Activated CD4-positive, alpha-beta T cell treated with anti-CD3 and anti-CD28 coated beads for 4 hours (primary cell): ENCODE data around the gene GOSR1.
"Not testable (repeated sequence)": the region's sequence is repeated elsewhere in the genome, so short reads cannot be mapped to it uniquely, and the experiment has no call there.

ENCODE experiments used
- DNase-seq, 2 donors: peaks; one replicate each; pipeline ENCODE4 v3.0.0-alpha.2; 2020

Gene GOSR1

DNA sequence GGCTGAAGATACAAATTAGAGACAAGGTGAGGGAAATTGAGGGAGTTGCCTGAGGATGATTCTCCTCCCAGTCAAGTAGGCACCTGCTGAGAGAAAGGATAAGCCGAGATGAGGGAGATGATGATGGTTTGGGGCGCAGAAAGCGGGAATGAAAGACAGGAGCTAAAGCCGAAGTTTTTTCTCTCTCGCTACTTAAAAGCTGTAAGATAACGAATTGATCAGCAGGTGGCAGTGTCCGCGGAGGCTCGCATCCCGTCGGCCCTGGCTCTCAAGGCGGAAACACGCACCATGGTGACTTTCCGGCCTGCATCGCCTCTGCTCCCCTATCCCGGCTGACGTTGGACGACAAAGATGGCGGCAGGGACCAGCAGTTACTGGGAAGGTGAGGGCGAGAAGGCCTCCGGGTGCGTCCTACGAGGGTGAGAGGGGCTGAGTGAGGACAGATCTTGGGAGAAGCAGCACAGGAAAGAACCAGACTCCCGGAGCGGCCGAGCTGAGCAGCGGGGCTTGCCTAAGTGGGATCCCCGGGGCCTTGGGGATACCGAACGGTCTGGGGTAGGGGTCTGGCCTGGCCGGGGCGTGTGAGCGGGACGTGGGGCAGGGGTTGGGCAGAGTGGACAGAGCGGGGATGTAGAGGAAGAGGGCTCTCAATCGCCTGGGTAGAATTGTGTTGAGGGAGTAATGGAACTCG lies at the start of gene GOSR1:
Gene GOSR1, plus strand, starts transcription at position 326 of the 691 bp plus-strand sequence. Its CDS starts 26 bp downstream, at position 352.
- peak; percentile 88 to 91 for DNase-seq

DNA sequence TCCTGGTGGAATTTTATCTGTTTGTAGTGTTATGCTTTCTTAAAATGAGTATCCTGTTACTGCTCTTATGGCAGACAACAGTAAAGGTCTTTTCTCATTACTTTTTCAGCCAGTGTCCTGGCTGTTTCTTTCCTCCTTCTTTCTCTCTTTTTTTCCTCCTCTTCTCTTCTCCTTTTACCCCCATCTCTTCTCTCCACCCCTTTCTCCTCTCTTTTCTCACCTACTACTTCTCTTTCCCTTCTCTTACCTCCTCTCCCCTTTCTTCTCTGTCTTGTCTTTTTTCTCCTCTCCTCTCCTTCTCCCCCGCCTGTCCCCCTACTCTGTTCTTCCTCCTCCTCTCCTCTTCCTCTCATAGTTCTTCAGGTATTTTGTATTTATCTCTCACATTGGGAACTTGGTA lies 49.6 kb upstream of the GOSR1 start:
- DNase-seq, result no peak

DNA sequence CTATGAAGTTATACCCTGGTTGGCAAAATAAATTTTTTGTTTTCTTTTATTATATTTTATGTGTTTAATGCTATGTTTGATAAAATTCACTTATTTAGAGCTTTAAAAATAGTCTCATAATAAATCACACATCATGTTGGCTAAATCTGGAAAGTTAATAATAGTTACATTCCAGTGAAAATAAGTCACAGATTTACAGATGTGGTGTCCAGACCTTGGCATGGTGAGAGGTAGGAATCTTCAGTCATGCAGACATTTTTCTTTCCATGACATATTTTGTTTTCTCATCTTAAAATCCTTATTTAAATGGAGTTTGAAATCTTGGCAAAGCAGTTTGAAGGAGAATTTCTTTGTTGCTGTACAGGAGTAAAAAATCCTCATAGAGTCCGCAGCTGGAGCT lies 48.1 kb upstream of the GOSR1 start:
- DNase-seq, result no peak

DNA sequence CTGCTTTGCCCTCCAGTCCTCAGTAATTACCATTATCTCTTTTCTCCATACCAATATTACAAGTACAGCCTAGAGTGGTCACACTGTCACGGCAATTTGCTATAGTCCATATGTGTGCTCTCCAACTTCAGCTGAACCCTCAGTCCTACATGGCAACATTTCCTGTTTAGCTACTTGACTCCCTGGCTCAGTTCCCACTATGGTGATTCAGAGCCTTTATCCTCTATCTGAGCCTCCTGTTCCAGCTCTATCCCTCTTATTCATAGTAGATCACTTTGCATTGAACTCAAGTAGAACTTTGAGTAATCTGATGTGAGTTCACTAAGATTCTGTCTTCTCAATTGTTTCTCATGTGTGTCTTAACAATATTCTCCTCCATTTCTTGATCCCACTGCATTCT lies 43.7 kb upstream of the GOSR1 start:
- DNase-seq, result no peak

DNA sequence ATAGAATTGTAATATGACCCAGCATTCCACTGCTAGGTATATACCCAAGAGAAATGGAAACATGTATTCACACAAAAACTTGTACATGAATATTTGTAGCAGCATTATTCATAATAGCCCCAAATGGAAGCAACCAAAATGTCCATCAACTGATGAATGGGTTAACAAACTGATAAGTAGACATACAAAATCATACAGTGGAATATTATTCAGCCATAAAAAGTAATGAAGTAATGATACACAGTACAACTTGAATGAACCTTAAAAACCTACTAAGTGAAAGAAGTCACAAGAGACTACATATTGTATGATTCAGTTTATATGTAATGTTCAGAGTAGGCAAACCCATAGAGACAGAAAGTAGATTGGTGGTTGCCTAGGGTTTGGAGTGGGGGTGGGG lies 40.5 kb upstream of the GOSR1 start:
- no peak for DNase-seq

DNA sequence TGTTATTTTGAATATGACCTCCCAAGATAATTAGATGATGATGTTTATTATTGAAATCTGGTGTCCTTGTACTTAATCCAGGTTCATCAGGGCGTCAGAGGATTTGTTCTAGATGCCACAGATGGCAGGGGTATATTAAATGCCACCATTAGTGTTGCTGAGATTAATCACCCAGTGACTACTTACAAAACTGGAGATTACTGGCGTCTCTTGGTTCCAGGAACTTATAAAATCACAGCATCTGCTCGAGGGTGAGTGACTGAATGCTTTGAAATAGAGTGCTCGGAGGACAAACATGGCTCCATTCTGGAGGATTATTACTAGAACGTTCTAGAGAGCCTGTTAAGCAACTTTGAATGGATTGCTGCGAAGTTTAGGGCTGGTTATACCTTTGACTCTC lies 33.5 kb upstream of the GOSR1 start:
- DNase-seq, result no peak

DNA sequence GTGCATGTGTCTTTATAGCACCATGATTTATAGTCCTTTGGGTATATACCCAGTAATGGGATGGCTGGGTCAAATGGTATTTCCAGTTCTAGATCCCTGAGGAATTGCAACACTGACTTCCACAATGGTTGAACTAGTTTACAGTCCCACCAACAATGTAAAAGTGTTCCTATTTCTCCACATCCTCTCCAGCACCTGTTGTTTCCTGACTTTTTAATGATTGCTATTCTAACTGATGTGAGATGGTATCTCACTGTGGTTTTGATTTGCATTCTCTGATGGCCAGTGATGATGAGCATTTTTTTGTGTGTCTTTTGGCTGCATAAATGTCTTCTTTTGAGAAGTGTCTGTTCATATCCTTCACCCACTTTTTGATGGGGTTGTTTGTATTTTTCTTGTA lies 30.6 kb upstream of the GOSR1 start:
- DNase-seq, result not testable (repeated sequence)

DNA sequence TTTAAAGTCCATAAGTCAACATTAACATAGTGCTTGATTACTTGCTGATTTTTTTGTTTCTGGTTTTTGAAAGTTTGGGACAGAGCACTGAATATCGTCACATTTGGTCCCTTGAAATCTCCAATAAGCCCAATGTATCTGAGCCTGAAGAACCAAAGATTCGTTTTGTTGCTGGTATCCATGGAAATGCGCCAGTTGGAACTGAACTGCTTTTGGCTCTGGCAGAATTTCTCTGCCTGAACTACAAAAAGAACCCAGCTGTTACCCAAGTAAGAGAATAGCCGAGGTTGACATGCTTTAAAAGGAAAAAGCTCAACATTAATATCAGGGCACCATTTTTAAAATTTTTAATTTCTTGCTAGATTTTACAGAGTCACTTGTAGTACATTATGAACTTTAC lies 27.7 kb upstream of the GOSR1 start:
- DNase-seq, result no peak

DNA sequence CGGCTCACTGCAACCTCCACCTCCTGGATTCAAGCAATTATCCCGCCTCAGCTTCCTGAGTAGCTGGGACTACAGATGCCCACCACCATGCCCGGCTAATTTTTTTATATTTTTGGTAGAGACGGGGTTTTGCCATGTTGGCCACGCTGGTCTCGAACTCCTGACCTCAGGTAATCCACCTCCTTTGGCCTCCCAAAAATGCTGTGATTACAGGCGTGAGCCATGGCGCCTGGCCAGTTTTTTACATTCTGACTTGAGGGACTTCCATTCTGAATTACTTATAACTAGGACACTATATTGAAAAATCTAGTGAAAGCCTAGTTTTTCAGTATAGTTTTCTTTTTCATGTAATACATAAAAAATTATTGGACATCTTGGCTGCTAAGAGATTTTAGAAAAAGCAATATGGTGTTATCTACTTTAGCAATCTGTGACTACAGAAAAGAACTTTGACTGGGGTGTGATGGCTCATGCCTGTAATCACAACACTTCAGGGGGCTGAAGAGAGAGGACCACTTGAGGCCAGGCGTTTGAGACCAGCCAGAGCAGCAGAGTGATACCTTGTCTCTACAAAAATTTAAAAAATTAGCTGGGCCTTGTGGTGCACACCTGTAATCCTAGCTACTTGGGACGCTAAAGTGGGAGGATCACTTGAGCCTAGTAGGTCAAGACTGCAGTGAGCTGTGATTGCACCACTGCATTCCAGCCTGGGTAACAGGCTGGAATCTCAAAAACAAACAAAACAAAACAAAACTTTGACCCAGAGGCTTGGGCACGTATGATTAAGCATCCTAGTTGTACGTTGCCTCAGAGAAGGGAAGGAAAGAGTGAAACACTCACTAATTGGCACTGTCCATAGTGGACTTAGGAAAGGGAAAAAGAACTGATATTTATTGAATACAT lies 26.8 kb upstream of the GOSR1 start:
- DNase-seq, result no peak

DNA sequence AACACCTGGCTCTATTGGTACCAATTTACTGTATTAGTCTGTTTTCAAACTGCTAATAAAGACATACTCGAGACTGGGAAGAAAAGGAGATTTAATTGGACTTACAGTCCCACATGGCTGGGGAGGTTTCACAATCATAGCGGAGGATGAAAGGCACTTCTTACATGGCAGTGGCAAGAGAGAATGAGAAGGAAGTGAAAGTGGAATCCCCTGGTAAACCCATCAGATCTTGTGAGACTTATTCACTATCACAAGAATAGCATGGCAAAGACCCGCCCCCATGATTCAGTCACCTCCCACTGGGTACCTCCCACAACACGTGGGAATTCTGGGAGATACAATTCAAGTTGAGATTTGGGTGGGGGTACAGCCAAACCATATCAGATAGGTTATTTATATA lies 22.6 kb upstream of the GOSR1 start:
- no peak for DNase-seq

DNA sequence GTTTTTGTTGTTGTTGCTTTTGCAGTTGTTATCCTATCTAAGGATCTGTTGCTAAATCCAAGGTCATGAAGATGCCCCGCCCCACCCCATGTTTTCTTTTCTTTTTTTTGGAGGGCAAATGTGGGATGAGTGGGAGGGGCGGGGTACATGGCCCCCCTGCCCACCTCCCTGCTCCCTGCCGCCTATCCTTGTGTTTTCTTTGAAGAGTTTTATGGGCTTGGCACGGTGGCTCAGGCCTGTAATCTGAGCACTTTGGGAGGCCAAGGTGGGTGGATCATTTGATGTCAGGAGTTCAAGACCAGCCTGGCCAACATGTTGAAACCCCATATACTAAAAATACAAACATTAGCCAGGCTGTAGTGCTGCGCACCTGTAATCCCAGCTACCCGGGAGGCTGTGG lies 18.8 kb upstream of the GOSR1 start:
- DNase-seq, result no peak

DNA sequence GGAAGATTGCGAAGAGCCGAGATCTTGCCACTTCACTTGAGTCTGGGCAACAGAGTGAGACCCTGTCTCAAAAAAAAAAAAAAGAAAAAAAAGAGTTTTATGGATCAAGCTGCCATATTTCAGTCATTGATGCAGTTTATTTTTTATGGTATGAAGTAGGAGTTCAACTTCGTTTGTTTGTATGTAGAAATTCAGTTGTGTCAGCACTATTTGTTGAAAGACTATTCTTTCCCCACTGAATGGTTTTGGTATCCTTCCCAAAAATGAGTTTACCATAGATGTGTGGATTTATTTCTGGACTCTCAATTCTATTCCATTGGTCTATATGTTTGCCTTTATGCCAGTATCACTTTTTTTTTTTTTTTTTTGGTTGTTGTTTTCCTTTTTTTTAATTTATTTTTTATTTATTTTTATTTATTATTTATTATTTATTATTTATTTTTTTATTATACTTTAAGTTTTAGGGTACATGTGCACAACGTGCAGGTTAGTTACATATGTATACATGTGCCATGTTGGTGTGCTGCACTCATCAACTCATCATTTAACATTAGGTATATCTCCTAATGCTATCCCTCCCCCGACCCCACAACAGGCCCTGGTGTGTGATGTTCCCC lies 18.3 kb upstream of the GOSR1 start:
- DNase-seq, result not testable (repeated sequence)

DNA sequence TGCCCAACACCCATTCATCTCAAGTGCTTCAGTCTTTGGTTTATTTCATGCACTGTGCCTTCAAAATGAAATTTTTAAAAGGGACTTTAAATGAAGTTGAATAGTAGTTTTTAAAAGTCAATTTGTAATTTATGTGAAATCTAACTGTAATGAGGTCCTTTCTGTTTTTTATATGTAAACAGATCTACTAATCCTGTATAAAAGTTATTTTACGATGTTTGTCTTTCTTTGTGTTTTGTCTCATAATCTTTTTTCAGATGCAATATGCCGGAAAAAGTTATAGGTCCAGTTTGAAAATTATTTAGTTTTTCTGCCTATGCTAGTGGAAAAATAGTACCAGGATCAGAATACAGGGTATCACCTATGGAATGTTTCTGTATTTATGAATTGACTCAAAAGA lies 8.7 kb upstream of the GOSR1 start:
- DNase-seq, result no peak

DNA sequence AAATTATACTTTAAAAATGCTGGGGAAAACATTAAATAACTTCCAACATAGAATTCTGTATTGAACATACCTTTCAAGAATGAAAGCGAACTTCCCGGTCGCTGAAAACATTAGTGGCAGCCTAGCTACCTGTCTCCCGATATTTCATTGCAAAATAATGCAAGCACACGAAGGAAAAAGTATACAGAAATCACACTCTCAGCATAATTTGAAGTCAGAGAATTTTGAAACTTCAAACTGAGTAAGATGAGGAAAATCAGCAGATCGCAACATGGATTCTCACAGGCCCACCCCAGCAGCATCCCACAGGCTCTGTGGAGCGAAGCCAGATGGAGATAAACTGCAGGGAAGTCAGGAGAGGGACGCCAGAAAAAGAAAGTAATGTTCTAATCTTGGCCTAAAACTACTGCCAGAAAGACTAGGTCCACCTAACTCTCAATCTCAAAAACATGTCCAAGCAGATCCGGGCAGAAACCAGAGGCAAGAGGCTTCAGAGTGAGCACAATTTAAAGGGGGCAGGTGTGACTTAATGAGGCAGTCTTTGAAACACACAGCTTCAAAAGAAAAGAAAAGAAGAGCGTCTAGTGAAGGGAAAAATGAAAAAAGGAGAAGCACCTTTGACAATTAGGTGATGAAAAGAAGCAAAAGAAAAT lies 4.8 kb upstream of the GOSR1 start:
- no peak for DNase-seq

DNA sequence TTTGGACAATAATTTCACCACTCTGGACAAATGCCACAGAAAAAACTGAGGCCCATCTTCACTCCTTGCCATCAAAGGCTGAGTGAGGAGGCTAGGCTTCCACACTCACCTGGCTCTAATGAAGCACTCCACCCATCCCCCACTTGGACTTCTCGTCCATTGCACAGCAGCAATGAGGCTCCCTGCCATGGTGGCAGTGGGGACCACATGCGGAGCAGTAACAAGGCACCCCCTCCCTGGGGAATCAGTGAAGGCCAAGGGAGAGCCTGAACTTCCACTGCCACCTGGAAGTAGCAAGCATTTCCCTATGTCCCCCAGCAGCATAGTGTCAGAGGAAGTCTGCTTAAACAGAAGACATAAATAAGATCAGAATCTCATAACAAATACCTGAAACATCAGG lies 2.0 kb upstream of the GOSR1 start:
- DNase-seq, result no peak

DNA sequence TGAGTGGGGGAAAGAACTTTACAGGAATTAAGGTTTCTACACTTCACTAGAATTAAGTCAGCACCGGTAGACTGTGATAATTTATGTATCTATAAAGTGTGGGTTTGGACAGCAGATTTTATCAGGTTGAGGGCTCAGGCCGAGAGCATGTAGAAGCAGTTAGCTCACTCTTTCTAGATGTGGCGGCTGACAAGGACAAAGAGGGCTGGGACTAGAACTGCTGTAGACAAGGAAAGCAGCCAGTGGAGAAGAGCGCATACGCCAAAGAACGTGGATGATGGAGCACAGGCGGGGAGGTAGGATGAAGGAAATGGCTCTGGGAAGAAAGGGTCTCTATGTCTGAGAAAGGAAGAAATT lies 504 bp upstream of the GOSR1 start:
- no peak for DNase-seq

DNA sequence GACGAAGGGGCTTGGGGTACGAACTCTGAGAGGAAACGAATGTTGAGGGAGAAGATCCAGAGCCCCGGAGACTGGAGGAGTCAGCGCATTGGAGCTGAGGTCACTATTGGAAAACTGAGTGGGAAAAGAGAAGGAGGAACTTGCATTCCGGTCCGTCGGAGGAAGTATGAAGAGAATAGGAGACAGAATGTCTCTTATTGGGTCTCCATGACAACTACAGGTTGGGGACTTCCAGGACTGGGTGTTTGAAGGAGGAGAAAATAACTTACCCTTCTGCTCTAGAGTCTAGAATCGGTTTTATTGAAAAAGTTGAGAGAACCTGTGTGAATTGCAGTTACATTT lies 537 bp downstream of the GOSR1 start:
- peak in 1 of 2 donors; percentile 3 for DNase-seq

DNA sequence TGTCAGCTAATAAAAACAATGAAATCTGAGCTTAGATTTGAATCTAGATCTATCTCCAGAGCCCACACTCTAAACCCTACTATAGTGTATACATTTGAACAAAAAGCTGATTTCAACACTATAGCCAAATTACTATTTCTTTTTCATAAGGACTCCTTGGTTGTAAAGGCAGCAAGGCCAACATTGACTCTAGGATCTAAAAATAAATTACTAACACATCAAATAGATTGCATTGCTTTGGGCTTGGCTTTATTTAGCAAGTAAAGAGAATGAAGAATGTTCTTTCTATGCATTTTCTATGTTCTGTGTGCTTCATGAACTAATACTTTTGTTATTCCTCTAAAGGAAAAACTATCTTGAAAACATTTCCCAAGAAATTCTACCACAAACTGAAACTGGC lies 5.3 kb downstream of the GOSR1 start:
- no peak for DNase-seq

DNA sequence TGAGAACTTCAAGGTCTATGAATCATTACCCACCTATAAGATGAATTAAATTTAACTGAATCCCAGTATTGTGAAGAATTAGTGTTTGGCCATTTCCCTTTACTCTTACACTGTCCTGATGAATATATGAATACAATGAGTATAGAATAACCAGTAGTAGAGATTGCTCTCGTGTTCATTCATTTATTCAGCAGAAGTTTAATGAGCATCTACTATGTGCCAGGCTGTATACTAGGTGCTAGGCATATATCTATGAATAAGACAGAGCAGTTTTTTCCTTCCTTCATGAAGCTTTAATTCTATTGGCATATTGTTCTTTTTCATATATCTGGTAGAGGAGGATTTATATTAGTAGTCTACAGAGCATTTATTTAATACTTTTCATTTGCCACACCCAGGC lies 6.0 kb downstream of the GOSR1 start:
- DNase-seq, result no peak

DNA sequence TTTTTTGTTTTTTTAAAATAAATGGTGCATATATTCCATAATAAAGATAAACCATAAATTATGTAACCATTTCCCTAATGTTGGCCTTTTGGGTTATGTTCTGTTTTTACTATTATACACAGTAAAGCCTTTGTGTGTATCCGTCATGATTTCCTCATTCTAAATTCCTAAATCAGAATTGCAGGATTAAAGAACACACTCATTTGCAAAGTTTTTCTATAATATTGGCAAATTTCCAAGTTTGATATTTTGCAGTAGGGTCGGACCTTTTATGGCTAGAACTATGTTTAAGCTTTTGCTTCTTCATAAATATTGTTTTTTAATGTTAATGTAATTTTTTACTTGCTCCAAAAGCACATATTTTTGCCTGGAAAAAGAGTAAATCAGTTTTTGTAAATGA lies 16.6 kb downstream of the GOSR1 start:
- no peak for DNase-seq

DNA sequence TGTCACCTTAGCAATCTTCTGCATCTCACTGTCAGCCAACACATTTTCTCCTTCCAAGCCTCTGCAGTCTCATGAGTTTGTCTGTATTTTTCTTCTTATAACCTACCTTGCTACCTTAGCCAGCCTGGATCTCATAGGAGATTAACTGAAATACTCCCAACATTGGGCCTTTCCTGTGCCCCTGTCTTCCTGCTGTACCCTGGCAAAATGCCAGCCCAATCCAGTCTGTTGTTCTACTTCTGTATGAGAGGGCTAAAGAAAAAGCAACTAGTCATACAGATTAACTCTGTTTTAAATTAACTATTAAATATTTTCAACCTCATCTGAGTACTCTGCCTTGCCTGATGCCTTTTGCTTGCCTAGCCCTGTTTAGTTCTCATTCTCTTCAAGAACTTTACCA lies 18.4 kb downstream of the GOSR1 start:
- DNase-seq, result no peak

DNA sequence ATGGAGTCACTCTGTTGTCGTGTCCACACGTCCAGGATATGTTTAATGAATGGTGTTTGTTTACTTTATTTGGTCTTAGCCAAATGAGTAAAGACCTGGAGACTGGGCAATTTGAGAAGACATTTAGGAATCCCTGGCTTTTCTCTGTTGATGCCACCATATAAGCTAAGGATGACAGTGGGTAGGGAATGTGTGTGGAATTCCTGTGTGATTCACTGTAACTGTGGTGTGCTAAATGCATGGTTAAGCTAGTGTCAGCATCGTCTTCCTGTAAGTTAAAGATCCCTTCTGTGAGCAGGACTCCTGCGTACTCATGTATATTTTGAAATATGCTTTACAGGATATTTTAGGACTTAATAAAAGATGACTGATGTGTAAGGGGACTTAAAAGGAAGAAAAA lies 26.4 kb downstream of the GOSR1 start:
- no peak for DNase-seq

DNA sequence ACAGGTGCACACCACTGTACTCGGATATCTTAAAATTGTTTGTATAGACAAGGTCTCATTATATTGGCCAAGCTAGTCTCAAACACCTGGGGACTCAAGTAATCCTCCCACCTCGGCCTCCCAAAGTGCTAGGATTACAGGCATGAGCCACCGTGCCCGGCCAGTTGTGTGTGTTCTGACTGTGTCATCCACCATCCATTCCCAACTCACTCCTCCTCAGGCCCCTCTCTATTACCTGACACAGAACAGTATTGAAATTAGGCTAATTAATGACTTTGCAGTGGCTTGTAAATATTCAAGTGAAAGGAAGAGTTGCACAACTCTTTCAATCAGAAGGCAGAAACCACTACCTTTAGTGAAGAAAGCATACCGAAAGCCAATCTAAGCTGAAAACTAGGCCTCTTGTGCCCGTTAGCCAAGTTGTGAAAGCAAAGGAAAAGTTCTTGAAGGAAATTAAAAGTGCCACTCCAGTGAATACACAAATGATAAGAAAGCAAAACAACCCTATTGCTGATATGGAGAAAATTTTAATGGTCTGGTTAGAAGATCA lies 28.7 kb downstream of the GOSR1 start:
- DNase-seq, result no peak
